T follicular helper cell (primary cell): ENCODE results near the gene IL19.
"Not testable (repeated sequence)": the region's sequence is repeated elsewhere in the genome, so short reads cannot be mapped to it uniquely, and the experiment has no call there.

Experiments used
- DNase-seq: peaks from one replicate; pipeline ENCODE4 v3.0.0-alpha.2; 2020; ENCODE audit warnings: low read depth

The IL19 gene

DNA sequence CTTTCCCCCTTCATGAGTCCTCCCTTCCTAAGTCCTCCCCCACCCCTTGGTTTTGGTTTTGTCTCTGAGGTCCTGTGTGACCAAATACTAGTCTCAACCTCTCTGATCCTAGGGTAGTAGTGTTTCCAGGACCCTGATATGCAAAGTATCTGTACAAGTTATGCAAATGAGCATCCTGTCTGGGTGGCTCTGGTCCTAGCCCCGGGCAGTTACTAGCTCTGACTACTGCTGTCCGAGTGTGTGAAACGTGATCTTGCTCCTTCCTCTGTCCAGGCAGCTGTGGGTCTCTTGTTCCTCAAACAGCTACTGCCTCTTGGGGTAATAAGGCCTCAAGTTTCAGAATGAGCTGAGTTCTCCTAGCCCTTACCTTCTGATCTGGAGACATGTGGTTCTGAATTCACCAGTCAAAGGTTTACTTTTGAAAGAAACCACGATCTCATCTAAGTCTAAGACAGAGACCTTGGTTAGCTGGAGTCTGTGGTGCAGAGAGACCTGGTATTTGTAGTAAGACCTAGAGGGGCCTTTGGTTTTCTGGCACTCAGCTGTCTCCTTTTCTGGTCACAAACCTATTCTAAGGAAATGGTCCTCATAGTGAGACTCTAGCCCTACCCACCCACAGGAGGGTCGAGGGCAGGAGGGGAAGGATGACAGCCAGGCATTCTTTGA, 31.0 kb upstream of the IL19 start:
- DNase-seq, result no peak

GRCh38 chr1:206741142-206741701, 29.4 kb upstream of the IL19 start:
- no peak for DNase-seq

GRCh38 chr1:206742719-206743383, 27.7 kb upstream of the IL19 start:
- DNase-seq, result no peak

GRCh38 chr1:206744683-206745082, 25.9 kb upstream of the IL19 start:
- no peak for DNase-seq

GRCh38 chr1:206745301-206745700, 25.3 kb upstream of the IL19 start:
- DNase-seq, result no peak

DNA sequence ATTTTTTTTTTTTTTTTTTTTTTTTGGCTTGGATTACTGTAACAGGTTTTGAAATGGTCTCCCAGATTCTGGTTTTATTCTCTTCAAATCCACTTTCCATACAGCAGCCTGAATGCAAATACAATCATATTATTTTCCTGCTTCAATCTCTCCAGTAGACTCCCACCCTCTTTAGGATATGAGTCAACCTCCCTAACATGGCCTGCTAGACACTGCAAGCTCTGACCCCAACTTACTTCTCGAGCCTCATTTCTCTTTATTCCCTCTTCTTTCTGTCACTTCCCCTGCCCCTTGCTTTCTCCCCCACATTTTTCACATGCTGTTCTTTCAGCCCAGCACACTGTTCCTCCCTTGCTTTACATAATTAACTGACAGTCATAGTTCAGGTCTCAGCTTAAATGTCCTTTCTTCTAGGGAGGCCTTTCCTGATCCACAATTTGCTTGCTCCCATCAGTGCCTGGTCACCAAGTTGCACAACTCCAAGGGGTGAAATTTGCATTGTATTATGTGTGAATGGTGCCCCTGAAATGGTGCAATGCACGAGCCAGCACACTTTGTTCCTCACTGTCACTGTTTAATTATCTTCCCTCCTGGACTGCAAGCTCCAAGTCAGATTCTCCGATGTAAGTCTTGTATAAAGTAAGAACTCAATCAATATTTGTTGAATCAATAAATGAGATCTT, 22.1 kb upstream of the IL19 start:
- no peak for DNase-seq

DNA sequence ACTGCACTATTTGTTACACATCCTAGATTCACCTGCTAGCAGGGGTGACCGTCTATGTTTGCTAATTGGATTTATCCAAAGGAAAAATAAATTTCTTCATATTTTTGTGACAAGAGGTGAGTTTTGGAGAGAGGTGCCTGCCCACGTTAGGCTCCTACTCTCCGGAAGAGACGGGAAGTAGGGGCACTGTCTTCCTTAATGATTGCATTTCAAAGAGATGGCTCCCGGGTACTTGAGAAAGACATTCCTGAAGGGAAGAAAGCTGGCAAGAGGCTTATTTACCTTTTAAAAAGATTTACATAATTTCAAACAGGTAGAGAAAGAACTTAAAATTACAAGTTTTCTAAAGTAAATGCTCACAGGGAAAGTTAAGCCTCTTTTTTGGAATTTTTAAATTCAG, 18.7 kb upstream of the IL19 start:
- DNase-seq, result no peak

GRCh38 chr1:206752481-206752880, 18.1 kb upstream of the IL19 start:
- no peak for DNase-seq

DNA sequence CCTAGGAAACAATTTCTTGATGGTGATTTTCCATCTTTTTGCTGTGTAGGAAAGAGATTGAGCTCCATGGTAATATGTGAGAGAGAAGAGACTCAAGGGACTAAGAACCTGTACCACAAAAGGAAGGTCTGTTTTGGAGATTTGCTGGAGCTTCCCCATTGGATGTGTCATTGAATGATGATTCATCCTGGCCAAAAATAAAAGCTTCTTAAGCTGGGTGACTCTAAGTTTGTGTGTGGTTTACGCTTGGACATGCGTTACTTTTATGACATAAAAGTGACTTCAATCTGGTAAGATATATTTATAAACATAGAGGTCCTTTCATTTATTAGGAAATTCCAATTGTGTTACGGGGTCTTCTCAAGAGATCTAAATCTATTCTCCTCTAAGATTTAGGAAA, 17.4 kb upstream of the IL19 start:
- no peak for DNase-seq

- DNase-seq, result no peak
Measured at GRCh38 chr1:206754011-206754410, 16.6 kb upstream of the IL19 start.

- DNase-seq, result peak; percentile 28
Measured at GRCh38 chr1:206757524-206758266, 12.9 kb upstream of the IL19 start.

GRCh38 chr1:206760590-206760989, 10.0 kb upstream of the IL19 start:
- no peak for DNase-seq

- no peak for DNase-seq
Measured at GRCh38 chr1:206761159-206761768, 9.3 kb upstream of the IL19 start.

GRCh38 chr1:206762741-206763364, 7.7 kb upstream of the IL19 start:
- not testable (repeated sequence) for DNase-seq

- not testable (repeated sequence) for DNase-seq
Measured at GRCh38 chr1:206765771-206766170, 4.8 kb upstream of the IL19 start.

GRCh38 chr1:206766251-206766856, 4.2 kb upstream of the IL19 start:
- peak; percentile 47 for DNase-seq

GRCh38 chr1:206768472-206769303, 1.9 kb upstream of the IL19 start:
- no peak for DNase-seq

DNA sequence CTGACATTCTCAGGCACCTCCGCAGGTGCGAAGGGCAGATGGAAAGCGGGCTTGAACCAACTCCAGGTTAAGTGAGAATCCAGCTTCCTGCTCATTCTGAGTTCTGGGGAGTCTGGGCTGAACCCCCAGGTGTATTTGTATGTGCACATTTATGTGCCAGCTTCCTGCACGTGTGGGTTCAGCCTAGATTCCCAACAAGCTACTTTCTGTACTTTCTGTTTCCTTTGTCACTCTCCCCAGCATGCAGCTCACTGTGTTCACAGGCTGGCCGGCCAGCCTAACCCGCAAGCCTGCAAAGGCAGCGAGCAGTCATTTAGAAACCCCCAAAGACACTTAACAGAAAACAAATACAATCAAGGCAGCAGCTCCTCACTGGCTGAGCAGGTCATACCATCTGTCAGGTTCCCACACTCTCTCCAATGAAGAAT, 1.3 kb upstream of the IL19 start:
- DNase-seq, result no peak

GRCh38 chr1:206771338-206771692, 742 bp downstream of the IL19 start:
- DNase-seq, result no peak
